Osteocyte (in vitro differentiated cells): Measurements from ENCODE around the gene CTIF. TPM values are rescaled to one million over a fixed set of nuclear protein-coding genes. Genes with fewer than 3 reads are reported as not detected.
A peak's percentile ranks its signal among the peaks of the same experiment; 100 is the strongest.

ENCODE experiments used
- DNase-seq: peaks from one replicate; pipeline ENCODE4 v3.0.0; 2021; ENCODE audit warnings: mixed read lengths; ENCODE audit not compliant: unreplicated experiment; ENCODE audit errors: extremely low spot score
- H3K27ac Mint-ChIP-seq: one replicate; pipeline ENCODE4 v1.8.0; 2021; ENCODE audit warnings: mild to moderate bottlenecking, mixed read lengths; ENCODE audit not compliant: unreplicated experiment
- H3K27me3 Mint-ChIP-seq: one replicate; pipeline ENCODE4 v1.8.0; 2021; ENCODE audit warnings: mixed read lengths; ENCODE audit not compliant: unreplicated experiment
- H3K36me3 Mint-ChIP-seq: one replicate; pipeline ENCODE4 v1.8.0; 2021; ENCODE audit warnings: mixed read lengths; ENCODE audit not compliant: unreplicated experiment
- H3K4me1 Mint-ChIP-seq: one replicate; pipeline ENCODE4 v1.8.0; 2021; ENCODE audit warnings: mixed read lengths; ENCODE audit not compliant: unreplicated experiment
- H3K4me3 Mint-ChIP-seq: one replicate; pipeline ENCODE4 v1.8.0; 2021; ENCODE audit warnings: mild to moderate bottlenecking, moderate library complexity, mixed read lengths; ENCODE audit not compliant: unreplicated experiment
- H3K9me3 Mint-ChIP-seq: one replicate; pipeline ENCODE4 v1.8.0; 2021; ENCODE audit warnings: mixed read lengths; ENCODE audit not compliant: unreplicated experiment
- CTCF ChIP-seq: fragments of 200-600 bp; sonication (generic); IDR thresholded peaks from 2 replicates; pipeline ENCODE4 v1.5.0; 2021; ENCODE audit warnings: antibody characterized with exemption, mild to moderate bottlenecking, moderate library complexity
- total RNA-seq: library from RNA; stranded (reverse); gene quantifications from 2 replicates; pipeline ENCODE4 v1.2.1, GENCODE V29; 2021

The CTIF gene
- total RNA-seq, 1 donor from 2014 or later = 172 TPM

GRCh38 chr18:48813833-48814489, 275.1 kb downstream of the CTIF start:
- no peaks in the 10 kb centered on the region for H3K9me3 Mint-ChIP-seq

GRCh38 chr18:48814490-48815178, 275.8 kb downstream of the CTIF start:
- peak; percentile 56 for DNase-seq
- H3K9me3 Mint-ChIP-seq = no peaks in the 10 kb centered on the region
- H3K36me3 Mint-ChIP-seq = peaks cover 39% of the 10 kb centered on the region
- peaks cover 28% of the 10 kb centered on the region for H3K4me1 Mint-ChIP-seq
- TF ChIP-seq CTCF = no peak
- H3K27ac Mint-ChIP-seq = peak overlapping the region; percentile 71
- no peaks in the 10 kb centered on the region for H3K27me3 Mint-ChIP-seq
- H3K4me3 Mint-ChIP-seq = no peak overlapping the region

More at GRCh38 chr18:48813833-48814489, 275.1 kb downstream of the CTIF start:
- TF ChIP-seq CTCF = no peak
- peaks cover 33% of the 10 kb centered on the region for H3K4me1 Mint-ChIP-seq
- peak overlapping the region; percentile 71 for H3K27ac Mint-ChIP-seq
- DNase-seq = peak; percentile 32
- no peaks in the 10 kb centered on the region for H3K27me3 Mint-ChIP-seq
- no peak overlapping the region for H3K4me3 Mint-ChIP-seq
- peaks cover 38% of the 10 kb centered on the region for H3K36me3 Mint-ChIP-seq

GRCh38 chr18:48815179-48815515, 276.3 kb downstream of the CTIF start:
- H3K36me3 Mint-ChIP-seq = peaks cover 41% of the 10 kb centered on the region
- H3K27me3 Mint-ChIP-seq = no peaks in the 10 kb centered on the region
- H3K4me3 Mint-ChIP-seq = no peak overlapping the region
- no peak for TF ChIP-seq CTCF
- H3K9me3 Mint-ChIP-seq = no peaks in the 10 kb centered on the region
- peak overlapping the region; percentile 14 for H3K27ac Mint-ChIP-seq
- DNase-seq = no peak
- peaks cover 26% of the 10 kb centered on the region for H3K4me1 Mint-ChIP-seq

- DNase-seq = peak; percentile 49
Measured at GRCh38 chr18:48815581-48816324, 276.9 kb downstream of the CTIF start.

More at GRCh38 chr18:48815581-48816324, 276.9 kb downstream of the CTIF start:
- Mint-ChIP-seq H3K4me1 (peaks cover 25% of the 10 kb centered on the region), H3K27ac (peak overlapping the region; percentile 14), H3K4me3 (no peak overlapping the region), H3K27me3 (no peaks in the 10 kb centered on the region), H3K36me3 (peaks cover 47% of the 10 kb centered on the region), H3K9me3 (no peaks in the 10 kb centered on the region)
- no peak for TF ChIP-seq CTCF
